Midbrain (tissue), 1 donor: ENCODE measurements around the gene PRPF18.

ENCODE experiments used
- DNase-seq: peaks from one replicate; lab custom pipeline; 2025; lab: John Stamatoyannopoulos, UW

Gene PRPF18

GRCh38 chr10:13642293-13642692 lies 55.5 kb downstream of the PRPF18 start:
- DNase-seq = no peak

GRCh38 chr10:13643016-13643415 lies 56.3 kb downstream of the PRPF18 start:
- no peak for DNase-seq

- DNase-seq = no peak
Measured at GRCh38 chr10:13644866-13645265, 58.1 kb downstream of the PRPF18 start.

- no peak for DNase-seq
Measured at GRCh38 chr10:13648425-13648824, 61.7 kb downstream of the PRPF18 start.

GRCh38 chr10:13649844-13650520 lies 63.2 kb downstream of the PRPF18 start:
- DNase-seq = no peak

GRCh38 chr10:13650961-13651360 lies 64.2 kb downstream of the PRPF18 start:
- DNase-seq = no peak

- no peak for DNase-seq
Measured at GRCh38 chr10:13651969-13652720, 65.4 kb downstream of the PRPF18 start.

- no peak for DNase-seq
Measured at GRCh38 chr10:13652860-13653259, 66.1 kb downstream of the PRPF18 start.

GRCh38 chr10:13654118-13654830 lies 67.5 kb downstream of the PRPF18 start:
- DNase-seq = no peak

GRCh38 chr10:13654846-13655245 lies 68.1 kb downstream of the PRPF18 start:
- DNase-seq = no peak

GRCh38 chr10:13656337-13657100 lies 69.8 kb downstream of the PRPF18 start:
- no peak for DNase-seq

- DNase-seq = no peak
Measured at GRCh38 chr10:13657101-13657680, 70.4 kb downstream of the PRPF18 start.

- DNase-seq = no peak
Measured at GRCh38 chr10:13658264-13658663, 71.5 kb downstream of the PRPF18 start.

- DNase-seq = peak; percentile 39
Measured at GRCh38 chr10:13658871-13659685, 72.3 kb downstream of the PRPF18 start.

- peak; percentile 78 for DNase-seq
Measured at GRCh38 chr10:13659887-13660550, 73.3 kb downstream of the PRPF18 start.

- no peak for DNase-seq
Measured at GRCh38 chr10:13660551-13660920, 73.8 kb downstream of the PRPF18 start.

GRCh38 chr10:13661256-13661655 lies 74.5 kb downstream of the PRPF18 start:
- no peak for DNase-seq

GRCh38 chr10:13665516-13666262 lies 78.9 kb downstream of the PRPF18 start:
- no peak for DNase-seq

- peak; percentile 25 for DNase-seq
Measured at GRCh38 chr10:13668126-13668525, 81.4 kb downstream of the PRPF18 start.
